ENCODE data around the gene GANC. TPM values are rescaled to one million over a fixed set of nuclear protein-coding genes. Genes with fewer than 3 reads are reported as not detected.

Gene GANC
- polyA plus RNA-seq, 3 donors, result 23.8 to 34.1 (median 26.8) TPM

GRCh38 chr15:42363487-42363886, 90.5 kb downstream of the GANC start:
- no peak for DNase-seq (ENCODE audit: extremely low read depth in 1 of 11, low read depth in 9 of 11, low spot score in 4 of 11)

DNA sequence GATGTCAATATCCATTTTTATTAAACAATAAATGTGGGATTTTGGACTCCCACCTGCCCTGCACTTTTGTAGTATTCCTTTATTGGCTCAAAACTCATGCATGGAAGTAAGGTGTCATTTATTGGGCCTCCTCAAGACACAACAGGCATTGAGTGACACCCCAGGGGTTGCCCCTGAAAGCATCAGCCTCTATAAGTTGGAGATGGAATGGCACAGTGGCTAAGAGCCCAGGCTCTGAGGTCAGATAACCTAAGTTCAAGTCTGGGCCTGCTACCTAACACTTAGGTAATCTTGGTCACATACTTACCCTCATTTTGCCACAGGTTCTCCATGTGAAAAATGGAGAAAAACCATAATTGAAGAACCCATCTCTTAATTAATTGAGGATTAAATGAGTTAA, 90.9 kb downstream of the GANC start:
- DNase-seq (ENCODE audit: extremely low read depth in 1 of 11, low read depth in 9 of 11, low spot score in 4 of 11), result no peak

GRCh38 chr15:42364529-42364928, 91.5 kb downstream of the GANC start:
- peak in 2 of 11 donors; percentile 19 to 38 for DNase-seq (ENCODE audit: extremely low read depth in 1 of 11, low read depth in 9 of 11, low spot score in 4 of 11)

DNA sequence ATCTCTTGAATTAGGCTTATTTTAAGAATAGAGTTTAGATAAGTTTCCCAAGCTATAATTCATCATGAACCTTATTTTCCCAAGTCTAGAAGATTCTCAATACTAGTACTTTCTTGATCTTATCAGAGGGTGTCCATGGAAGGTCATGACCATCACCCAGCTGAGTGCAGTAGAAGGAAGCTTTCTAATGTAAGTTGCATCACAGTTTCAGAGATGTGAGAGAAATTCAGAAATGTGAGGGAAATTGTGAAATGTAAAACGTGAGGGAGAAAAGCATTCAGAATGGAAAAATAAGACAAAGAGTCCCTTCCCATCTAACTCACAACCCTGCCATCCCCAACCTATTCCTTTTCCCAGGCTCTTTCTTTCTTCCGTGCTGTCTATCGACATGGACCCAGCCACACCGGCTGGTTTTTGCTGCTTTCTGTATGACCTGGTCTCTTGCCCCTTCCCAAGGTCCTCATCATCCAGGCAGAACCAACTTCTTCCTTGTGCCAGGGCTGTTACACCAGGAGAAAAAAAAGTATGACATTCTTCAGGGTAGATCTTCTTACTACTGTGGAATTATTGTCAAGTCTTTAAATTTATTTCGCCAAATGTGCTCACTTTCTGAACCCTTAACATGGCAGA, 93.0 kb downstream of the GANC start:
- DNase-seq (ENCODE audit: extremely low read depth in 1 of 11, low read depth in 9 of 11, low spot score in 4 of 11), result no peak

DNA sequence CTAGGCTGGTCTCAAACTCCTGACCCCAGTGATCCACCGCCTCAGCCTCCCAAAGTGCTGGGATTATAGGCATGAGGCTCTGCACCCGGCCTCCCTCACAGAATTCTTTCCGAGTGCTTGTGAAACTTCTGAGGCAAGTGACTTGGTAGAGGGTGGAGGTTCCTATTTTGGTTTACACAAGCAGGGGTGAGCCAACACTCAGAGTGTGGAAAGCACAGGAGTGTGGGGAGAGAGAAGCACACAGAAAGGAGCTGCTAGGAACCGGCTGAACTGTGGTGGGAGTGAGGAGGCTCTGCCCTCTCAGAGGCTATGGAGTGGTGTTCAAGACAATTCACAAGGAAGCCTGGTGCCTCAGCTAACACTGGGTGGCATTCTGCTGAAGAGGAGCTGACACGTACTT, 94.0 kb downstream of the GANC start:
- DNase-seq (ENCODE audit: extremely low read depth in 1 of 11, low read depth in 9 of 11, low spot score in 4 of 11), result no peak

- no peak for DNase-seq (ENCODE audit: extremely low read depth in 1 of 11, low read depth in 9 of 11, low spot score in 4 of 11)
Measured at GRCh38 chr15:42368096-42368495, 95.1 kb downstream of the GANC start.

DNA sequence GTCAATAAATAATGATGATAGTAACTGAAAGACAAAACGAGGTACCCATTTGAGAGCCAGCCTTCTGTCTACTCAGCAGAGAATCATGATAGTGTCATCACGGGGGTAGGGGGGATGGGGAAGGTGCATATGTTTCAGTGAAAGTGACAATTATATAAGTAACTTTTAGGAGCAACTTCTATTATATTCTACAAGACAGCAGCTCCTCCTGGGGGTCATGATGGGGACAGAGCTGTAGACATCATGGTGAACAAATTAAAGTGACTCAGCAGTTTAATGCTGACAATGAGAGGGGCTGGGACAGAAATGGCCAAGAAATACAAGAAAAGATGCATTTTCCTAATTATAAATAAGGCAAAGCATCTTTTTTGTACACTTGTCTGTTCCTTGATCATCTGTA, 98.1 kb downstream of the GANC start:
- no peak for DNase-seq (ENCODE audit: extremely low read depth in 1 of 11, low read depth in 9 of 11, low spot score in 4 of 11)

GRCh38 chr15:42373274-42373673, 100.3 kb downstream of the GANC start:
- DNase-seq (ENCODE audit: extremely low read depth in 1 of 11, low read depth in 9 of 11, low spot score in 4 of 11), result no peak

DNA sequence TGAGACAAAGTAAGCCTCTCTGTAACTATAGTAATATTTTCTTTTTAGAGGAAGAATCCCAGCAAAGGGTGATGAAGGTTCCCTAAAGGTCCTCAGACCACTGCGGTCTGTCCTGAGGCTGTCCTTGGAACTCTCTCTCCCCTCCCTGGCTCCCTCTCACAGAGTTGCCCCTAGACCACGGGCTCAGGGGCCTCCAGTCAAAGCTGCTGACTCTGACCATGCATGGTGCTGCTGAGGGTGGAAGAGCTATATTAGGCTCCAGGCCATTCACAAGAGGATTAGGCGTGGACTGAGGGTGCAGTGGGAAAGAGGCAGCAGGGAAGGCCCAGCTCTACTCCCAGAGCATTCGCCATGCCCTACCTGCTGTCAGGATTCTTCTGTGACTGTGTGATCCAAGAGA, 100.9 kb downstream of the GANC start:
- no peak for DNase-seq (ENCODE audit: extremely low read depth in 1 of 11, low read depth in 9 of 11, low spot score in 4 of 11)

DNA sequence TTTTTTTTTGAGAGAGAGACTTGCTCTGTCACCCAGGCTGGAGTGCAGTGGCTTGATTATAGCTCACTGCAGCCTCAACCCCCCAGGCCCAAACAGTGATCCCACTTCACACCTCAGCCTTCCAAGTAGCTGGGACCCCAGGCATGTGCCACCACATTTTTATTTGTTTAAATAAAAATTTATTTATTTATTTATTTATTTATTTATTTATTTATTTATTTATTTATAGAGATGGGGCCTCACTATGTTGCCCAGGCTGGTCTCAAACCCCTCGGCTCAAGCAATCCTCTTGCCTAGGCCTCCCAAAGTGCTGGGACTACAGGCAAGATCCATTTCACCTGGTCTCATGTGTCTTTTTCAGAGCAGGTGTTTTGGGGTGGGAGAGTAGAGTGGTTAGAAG, 101.8 kb downstream of the GANC start:
- no peak for DNase-seq (ENCODE audit: extremely low read depth in 1 of 11, low read depth in 9 of 11, low spot score in 4 of 11)

DNA sequence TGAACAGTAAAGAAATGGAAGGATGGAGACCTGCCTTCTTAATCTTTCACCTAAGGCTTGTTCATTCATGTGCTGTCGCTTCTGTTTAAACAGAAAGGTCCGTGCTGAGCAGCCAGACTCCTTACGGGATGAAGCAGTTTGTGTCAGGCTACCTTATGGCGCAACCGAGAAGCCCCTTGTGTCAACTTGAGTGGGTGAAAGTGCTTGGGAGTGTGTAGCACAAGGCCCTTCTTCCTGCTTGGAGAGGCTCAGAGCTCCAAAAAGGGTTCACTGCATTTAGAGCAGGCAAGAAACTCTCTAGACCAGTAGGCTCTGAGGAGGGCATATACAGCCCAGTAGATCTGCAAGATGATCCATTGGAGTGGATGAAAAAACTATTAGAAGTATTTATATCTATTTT, 102.3 kb downstream of the GANC start:
- DNase-seq (ENCODE audit: extremely low read depth in 1 of 11, low read depth in 9 of 11, low spot score in 4 of 11), result no peak

DNA sequence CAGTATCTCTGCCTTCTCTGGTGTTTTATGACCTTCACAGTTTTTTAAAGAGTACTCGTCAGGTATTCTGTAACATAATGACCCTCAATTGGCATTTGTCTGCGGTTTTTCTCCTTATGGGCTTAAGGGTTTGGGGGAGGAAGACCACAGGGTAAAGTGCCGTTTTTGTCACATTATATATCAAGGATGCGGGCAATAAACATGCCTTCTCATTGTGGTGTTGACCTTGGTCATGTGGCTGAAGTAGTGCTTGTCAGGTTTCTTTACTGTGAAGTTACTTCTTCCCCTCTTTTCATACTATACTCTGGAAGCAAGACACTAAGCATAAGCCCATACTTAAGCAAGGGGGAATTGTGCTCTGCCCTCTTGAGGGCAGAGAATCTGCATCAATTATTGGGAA, 102.9 kb downstream of the GANC start:
- no peak for DNase-seq (ENCODE audit: extremely low read depth in 1 of 11, low read depth in 9 of 11, low spot score in 4 of 11)

- no peak for DNase-seq (ENCODE audit: extremely low read depth in 1 of 11, low read depth in 9 of 11, low spot score in 4 of 11)
Measured at GRCh38 chr15:42378011-42378410, 105.0 kb downstream of the GANC start.

- no peak for DNase-seq (ENCODE audit: extremely low read depth in 1 of 11, low read depth in 9 of 11, low spot score in 4 of 11)
Measured at GRCh38 chr15:42384597-42384996, 111.6 kb downstream of the GANC start.

DNA sequence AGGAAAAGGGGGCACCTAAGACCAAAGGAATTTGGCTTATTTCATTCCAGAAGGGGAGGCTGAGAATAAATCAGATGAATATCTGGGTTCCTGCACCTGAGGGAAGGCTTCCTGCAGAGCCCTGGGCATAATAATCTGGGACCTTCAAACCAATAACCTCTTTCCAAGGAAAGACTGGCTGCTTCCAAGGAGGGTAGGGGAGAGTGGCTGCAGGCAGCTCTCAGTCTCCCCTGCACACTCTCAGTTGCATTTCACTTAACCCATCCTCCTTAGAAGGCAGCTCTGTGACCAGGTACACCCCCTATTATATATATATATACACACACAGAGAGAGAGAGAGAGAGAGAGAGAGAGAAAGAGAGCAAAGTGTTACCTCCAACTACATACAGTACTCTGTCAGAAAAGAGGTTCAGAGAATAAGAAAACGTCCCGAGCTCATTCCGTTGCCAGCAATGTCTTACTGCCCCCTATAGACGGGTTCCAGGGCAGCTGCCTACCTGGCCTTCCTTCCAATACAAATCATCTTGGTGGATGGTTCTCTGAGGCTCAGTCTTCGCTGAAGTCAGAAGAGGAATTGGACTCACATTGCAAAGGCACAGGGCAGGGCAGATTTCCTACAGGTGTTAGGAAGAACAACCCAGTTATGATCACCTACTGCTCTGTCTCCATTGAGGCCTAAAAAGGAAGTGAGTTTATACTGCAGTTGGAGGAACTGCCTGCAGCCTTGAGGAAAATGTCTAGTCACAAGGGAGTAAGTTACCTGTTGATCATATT, 112.4 kb downstream of the GANC start:
- DNase-seq (ENCODE audit: extremely low read depth in 1 of 11, low read depth in 9 of 11, low spot score in 4 of 11), result peak in 3 of 11 donors; percentile 20 to 32 (median 26)

GRCh38 chr15:42385980-42386700, 113.1 kb downstream of the GANC start:
- no peak for DNase-seq (ENCODE audit: extremely low read depth in 1 of 11, low read depth in 9 of 11, low spot score in 4 of 11)

GRCh38 chr15:42387603-42388002, 114.6 kb downstream of the GANC start:
- DNase-seq (ENCODE audit: extremely low read depth in 1 of 11, low read depth in 9 of 11, low spot score in 4 of 11), result no peak

- peak in 2 of 11 donors; percentile 12 to 39 for DNase-seq (ENCODE audit: extremely low read depth in 1 of 11, low read depth in 9 of 11, low spot score in 4 of 11)
Measured at GRCh38 chr15:42392309-42393024, 119.5 kb downstream of the GANC start.

DNA sequence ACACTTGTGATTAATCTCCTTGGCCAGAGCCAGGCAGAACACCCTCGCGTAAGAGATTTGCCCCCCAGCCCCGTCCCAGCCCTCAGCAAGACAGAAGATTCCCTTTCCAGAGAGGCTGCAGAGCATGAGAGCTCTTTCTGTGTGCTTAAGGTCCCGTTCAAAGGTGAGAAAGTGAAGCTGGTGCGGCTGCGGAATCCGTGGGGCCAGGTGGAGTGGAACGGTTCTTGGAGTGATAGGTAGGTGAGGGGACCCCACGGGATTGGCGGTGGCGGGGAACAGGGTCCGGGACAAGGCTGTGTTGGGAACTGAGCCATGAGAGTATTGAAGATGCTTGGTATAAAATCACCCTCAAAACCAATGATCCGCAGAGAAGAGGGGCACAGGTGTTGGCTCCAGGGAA, 121.1 kb downstream of the GANC start:
- DNase-seq (ENCODE audit: extremely low read depth in 1 of 11, low read depth in 9 of 11, low spot score in 4 of 11), result no peak

GRCh38 chr15:42395838-42396237, 122.8 kb downstream of the GANC start:
- no peak for DNase-seq (ENCODE audit: extremely low read depth in 1 of 11, low read depth in 9 of 11, low spot score in 4 of 11)
